UCSD-AML1 (cell line): ENCODE data around the gene CEP63.
"Not testable (repeated sequence)": the region's sequence is repeated elsewhere in the genome, so short reads cannot be mapped to it uniquely, and the experiment has no call there.

Experiments
- DNase-seq: peaks from one replicate; lab custom pipeline; 2025; ENCODE audit not compliant: unreplicated experiment; lab: John Stamatoyannopoulos, UW

CEP63 gene

DNA sequence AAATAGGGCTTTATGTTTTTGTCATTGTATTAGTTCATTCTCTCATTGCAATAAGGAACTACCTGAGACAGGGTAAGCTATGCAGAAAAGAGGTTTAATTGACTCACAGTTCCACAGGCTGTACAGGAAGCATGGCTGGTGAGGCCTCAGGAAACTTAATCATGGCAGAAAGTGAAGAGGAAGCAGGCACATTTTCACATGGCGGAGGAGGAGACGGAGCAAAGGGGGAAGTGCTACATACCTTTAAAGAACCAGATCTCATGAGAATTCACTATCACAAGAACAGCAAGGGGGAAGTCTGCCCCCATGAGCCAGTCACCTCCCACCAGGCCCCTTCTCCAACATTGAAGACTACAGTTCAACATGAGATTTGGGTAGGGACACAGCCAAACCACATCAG, 25.6 kb downstream of the CEP63 start:
- no peak for DNase-seq

DNA sequence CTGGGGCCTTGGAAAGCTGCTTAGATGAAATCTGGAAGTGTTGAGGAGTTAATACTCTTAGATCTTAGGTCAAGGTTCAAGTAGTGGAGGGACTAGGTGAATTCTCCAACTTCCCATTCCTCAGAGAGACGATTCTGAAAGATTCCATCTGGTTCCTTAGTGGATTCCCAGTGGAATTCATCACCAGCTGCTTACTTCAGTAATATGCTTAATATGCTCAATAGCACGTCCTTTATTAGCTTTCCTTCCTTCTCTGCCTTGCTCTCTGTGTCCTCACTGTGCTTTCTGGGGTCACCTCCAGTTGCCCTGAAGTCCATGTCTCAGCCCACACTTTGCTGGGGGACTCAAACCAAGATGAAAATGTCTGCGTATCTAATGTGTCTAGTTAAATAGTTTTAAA, 31.0 kb downstream of the CEP63 start:
- DNase-seq: no peak

DNA sequence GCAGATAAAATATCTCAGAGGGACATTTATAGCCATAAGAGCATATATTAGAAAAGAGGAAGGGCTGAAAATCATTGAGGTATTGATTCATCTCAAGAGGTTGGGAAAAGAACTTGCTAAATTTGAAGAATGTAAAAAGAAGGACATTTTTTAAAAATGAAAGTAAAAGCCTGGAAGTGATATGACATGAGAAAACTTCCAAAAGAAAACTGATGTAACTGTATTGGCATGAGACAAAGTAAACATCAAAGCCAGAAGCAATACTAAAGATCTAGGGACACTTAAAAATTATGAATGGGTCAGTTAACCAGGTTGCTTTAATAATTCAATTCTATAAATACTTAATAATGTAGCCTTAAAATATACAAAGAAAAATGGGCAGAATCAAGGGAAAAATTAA, 31.9 kb downstream of the CEP63 start:
- DNase-seq: no peak

DNA sequence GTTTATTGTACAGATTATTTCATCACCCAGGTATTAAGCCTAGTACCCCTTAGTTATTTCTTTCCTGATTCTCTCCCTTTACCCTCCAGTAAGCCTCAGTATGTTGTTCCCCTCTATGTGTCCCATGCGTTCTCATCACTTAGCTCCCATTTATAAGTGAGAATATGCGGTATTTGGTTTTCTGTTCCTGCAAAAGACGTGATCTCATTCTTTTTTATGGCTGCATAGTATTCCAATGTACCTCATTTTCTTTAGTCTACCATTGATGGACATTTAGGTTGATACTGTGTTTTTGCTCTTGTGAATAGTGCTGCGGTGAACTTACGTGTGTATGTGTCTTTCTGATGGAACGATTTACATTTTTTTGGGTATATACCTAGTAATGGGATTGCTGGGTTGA, 36.7 kb downstream of the CEP63 start:
- DNase-seq: no peak

DNA sequence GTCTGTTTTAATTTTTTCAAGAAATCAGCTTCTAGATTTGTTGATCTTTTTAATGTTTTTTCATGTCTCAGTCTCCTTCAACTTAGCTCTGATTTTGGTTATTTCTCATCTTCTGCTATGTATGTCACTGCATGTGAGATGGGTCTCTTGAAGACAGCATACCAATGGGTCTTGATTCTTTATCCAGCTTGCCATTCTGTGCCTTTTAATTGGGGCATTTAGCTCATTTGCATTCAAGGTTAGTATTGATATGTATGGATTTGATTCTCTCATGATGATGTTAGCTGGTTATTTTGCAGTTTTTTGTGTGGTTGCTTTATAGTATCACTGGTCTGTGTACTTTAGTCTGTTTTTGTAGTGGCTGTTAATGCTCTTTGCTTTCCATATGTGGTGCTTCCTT, 39.4 kb downstream of the CEP63 start:
- DNase-seq: no peak

DNA sequence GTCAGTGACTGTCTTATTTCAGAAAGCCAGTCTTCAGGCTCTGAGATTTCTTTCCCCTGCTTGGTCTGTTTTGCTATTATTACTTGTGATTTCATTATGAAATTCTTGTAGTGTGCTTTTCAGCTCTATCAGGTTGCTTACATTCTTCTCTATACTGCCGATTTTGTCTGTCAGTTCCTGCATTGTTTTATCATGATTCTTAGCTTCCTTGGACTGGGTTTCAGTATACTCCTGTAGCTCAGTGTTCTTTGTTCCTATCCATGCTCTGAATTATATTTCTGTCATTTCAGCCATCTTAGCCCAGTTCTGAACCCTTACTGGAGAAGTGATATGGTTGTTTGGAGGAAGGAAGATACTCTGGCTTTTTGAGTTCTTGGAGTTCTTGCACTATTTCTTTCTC, 40.5 kb downstream of the CEP63 start:
- DNase-seq: no peak

DNA sequence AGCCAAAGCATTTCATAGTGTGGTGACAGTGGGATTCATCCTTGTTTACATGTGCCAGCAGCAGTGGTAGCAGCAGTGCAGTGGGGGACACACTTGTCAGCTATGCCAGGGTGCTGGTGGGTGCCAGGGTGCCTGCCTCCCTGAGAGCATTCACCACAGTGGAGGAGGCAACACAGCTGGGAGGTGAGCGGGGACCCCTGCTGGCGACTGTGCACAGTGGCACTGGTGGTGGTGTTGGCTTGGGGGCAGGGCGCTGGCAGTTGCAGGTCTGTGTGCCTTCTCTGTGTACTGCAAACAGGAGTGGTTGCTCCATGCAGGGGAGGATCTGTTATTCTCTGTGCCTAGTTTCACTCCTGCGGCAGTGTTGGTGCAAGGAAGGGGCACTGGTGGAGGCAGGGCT, 41.2 kb downstream of the CEP63 start:
- DNase-seq: no peak

DNA sequence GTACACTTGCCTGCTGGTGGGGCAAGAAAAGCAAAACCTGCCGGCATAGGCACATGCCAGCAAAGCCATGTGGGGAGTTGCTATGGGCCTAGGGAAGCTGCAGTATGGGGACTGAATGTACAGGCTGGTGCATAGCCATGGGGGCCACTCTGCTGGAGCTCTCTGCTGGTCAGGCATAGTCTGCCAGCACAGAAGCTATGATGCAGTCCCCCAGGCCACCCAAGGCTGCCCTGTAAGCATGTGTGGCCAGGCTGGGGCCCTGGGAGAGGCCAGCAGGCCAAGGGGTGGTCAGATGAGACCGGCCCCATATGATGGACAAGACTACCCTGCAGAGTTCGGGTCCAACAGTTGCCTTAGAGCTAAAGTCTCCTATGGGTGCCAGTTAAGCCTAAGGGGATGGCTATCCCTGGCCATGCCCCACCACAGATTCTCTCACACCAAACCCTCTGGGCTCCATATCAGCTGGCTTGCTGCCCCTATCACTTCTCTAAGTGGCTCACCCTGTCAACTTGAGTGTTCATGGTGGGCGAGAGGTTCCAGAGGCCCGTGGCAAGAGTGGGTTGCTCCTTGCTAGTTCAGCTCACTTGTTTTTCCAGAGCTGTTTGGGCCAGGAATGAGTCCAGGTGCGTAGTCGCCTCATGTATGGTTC, 41.8 kb downstream of the CEP63 start:
- DNase-seq: no peak

DNA sequence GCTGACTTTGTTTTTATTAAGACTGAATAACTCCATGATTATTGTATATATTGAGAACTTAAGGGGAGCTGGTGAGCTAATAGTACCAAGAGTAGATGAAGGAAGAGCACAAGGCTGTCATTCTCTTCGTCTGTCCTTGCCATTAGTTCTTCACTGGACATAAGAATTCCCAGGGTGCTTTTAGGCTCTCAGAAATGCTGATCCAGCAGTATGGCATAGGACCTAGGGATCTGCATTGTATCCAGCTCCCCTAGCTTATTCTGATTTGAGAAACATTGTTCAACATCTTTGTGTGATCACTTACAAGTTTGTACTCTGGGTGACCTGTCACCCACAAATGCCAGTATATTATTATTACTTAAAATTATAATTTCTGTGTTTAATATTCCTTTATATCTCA, 47.6 kb downstream of the CEP63 start:
- no peak for DNase-seq

DNA sequence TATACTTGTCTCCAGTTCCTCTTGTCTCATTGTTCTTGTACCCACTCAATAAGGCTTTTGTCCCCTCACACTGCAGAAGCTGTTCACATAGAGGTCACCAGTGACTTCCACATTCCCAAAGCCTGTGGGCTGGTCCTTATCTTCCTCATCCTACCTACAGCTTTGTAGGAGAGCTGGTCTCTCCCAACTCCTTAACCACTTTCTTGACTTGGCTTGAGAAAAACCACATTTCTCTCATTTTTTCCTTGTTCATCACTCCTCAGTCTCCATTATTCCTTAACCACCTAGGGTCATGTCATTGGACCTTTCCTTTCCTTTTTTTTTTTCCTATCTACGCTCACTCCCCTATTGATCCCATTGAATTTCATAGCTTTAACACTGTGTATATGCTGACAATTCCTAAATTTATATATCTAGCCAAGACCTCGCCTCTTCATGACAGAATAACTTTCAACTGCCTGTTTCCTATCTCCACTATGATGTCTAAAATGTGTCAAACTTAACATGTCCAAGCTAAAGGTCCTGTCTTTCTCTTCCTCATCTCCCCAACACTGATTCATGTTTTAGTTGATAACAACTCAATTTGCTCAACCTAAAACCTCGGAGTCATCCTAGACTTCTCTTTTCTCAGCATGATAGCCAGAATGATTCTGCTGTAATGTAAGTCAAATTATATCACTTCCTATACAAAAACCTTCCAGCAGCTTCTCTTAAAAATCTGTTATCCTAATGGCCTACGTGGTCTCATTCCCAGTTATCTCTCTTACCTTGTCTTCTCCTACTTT, 49.5 kb downstream of the CEP63 start:
- DNase-seq: no peak

DNA sequence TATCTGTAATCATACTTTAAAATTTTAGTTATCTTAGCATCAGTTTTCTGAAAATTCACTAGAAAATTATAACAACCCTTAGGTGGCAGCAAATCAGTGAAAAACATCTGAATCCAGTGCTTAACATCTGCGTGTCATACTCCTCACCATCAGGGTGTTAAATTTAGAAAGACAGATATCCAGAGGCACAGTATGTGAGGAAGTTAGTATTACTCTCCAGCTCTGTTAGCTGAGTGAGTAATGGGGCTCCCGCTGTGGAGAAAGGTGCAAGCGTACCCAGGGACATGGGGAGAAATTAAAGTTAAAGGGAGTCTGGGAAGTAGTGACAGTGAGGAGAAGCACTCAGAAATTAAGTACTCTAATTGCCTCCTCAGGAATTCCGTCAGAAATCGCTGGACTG, 50.9 kb downstream of the CEP63 start:
- DNase-seq: no peak

DNA sequence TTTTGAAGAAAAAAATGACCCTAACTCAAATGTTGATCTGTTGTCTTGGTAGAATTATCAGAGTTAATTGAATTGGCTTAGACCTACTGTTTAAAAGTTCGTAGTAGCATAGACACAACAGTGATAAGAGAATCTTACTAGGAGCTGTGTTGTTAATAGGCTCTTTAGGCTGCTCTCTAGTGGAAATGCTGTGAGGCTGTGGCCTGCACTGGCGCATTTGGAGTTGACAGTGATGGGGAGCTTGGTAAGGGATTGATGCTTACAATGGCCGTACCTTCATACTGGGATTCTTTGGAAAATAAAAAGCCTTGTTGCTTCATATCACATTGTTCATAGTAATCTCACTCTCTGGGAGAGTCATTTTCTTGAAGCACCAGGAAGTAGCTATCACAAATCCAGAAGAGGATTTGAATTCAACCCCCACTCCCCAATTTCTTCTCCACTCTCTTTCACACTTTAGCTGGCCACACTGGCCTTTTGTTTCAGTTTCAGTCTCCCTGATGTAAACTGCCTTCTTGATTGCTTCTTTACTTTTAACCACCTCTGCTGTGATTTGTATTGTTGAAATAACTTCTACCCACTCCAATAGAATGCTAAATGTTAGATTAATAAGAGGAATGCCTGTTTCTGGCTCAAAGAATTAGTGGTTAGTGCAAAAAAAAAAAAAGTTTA, 56.6 kb downstream of the CEP63 start:
- DNase-seq: no peak

DNA sequence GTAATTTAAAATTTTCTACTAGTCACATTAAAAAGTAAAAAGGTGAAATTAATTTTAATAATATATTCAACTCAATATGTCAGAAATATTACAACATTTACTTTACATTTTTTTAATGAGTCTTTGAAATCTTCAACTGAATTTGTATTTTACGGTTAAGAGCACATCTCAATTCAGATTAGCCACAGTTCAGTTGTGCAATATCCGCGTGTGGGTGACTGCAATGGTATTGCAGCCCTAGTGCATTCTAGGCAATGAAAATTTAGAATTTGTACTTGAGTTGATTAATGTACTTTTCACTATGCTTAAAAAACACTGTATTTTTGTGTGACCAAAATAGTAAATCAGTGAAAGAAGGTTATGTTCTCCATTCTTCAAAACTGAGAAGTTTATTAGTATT, 57.3 kb downstream of the CEP63 start:
- no peak for DNase-seq

DNA sequence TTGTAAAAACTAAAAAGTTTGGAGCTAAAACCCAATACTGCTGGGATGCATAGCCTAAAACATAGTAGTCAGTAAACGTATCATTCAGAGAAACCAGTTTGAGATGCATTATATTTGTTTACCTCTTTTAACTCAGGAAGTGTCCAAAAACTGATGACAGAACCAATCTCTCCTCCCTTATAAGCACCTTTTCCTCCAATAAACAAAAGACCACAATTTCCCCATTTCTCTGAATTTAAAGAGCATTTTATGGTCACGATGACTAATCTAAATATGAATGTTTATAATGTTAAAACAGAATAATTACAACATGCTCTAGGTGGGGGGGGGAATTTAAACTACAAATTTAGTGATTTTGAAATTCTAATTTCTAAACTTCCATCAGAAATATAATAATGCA, 58.5 kb downstream of the CEP63 start:
- no peak for DNase-seq

DNA sequence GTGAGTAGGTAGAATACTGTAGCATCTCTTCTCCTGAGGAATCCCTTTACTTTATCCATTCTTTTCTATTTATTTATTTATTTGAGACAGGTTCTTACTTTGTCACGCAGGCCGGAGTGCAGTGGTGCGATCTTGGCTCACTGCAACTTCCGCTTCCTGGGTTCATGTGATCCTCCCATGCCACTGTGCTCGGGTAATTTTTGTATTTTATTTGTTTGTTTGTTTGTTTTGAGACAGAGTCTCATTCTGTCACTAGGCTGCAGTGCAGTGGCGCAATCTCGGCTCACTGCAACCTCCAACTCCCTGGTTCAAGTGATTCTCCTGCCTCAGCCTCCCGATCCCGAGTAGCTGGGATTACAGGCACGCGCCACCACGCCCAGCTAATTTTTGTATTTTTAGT, 58.9 kb downstream of the CEP63 start:
- DNase-seq: not testable (repeated sequence)

DNA sequence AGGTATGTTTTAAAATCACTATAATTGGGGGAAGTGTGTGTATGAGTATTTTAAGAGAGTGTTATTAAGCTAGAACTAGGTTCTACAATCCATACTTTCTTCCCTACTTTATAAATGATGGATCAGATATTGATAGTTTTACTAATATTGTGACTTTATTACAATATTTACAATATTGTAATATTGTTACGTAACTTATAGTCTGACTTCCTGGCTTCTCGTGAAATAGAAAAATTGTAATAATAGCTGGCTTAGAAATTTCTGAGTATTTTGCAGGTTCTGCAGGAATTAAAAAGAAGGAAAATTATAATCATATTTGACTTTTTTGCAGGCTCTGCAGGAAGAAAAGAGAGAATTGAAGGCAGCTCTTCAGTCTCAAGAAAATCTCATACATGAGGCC, 60.0 kb downstream of the CEP63 start:
- no peak for DNase-seq

DNA sequence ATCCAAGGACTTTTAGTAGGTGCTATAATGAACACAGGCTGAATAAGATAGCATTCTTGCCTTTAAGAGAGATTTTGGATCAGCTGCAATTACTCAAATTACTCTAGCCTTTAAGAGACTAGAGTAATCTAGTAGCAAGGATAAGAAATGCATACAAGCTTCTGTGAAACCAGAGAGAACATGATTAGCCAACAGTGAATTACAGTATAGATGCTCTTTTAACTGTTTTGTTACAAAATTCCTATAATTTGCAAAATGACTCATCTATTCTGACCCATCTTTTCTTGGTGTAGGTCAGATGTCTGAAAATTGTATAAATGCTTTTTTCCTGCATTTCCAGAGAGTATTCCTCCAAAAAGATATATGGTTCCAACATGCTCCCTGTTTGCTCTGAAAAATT, 66.9 kb downstream of the CEP63 start:
- DNase-seq: no peak

DNA sequence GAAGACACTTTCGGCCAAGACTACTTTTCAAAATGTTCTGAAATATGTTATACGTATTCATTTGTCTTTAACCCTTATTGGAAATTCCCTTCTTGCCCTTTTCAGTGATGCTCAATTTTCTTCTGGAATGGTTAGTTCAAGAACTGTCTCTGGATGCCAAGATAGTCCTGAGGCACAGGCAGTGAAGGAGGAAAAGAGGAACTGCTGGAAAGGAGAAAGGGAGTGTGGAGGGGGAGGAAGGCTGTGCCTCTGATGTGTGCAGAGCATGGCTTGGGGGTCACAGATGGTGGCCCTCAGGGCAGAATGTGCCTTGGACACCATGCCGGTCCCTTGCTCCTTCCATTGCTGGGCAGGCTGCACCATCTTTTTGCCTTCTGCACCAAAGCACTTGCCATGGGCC, 73.7 kb downstream of the CEP63 start:
- DNase-seq: no peak

DNA sequence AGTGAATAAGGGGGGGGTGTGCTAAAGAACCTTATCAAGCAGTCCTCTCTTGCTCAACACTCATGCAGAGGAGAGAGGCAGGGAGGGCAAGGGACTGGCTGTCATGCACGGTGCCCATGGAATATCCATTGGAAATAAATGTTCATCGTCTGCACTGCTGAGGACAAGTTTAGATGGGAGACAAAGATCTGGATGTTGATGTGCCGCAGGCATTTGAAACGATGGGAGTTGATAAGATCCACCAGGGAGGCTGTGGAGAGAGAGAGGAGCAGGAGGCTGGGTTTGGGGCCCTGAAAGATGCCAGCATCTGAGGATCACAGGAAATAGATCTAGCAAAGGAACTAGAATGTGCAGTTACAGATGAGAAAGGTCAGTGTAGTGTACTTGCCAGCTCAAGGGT, 76.2 kb downstream of the CEP63 start:
- DNase-seq: no peak

DNA sequence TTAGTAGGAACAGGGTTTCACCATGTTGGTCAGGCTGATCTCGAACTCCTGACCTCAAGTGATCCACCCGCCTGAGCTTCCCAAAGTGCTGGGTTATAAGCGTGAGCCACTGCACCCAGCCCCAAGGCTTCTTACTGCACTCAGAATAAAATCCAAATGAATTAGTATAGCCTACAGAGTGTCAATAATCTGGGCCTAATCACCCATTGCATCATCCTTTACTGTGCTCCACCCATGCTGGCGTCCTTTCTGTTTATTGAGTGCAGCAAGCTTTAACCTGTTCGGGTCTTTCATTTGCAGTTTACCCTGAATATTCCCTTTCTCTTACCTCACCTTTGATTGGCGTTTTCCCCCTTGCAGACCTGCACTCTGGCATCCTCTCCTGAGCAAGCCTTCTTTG, 77.7 kb downstream of the CEP63 start:
- no peak for DNase-seq

DNA sequence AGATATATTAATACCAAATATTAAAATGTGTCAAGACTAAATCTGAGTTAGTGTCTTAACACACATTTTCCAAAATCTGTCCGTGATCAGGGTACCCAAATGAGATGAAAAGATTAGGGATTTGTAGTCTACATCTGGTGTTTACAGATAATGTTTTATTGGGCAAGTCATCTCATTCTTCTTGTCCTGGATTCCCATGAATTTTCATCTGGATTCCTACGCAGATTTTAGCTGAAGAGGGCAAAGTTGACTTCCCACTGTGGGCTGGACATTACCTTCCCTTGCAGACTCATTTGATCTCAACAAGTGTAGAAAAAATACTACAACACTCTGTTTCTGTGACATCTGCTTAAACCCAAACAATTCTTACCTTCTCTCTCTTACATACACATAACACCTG, 79.1 kb downstream of the CEP63 start:
- no peak for DNase-seq

DNA sequence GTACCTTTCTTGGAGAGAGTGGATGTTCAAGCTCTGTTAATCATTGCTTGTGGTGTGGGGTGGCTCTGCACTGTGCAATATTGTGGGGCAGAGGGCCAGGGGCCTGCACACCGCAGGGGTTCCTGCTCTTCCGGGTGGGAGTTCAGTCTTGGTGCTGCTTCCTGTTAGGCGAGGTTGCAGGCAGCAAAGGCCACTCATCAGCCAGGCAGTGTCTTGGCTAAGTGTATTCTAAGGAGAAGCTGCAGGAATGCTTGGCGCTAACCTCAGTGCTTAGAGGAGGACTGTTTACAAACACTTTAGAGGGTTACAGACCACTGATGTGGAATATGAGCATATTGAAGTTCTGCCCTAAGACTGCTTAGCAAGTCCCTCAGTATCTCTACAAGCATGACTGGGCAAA, 81.7 kb downstream of the CEP63 start:
- DNase-seq: peak; percentile 32
